CD4-positive, alpha-beta T cell treated with Interleukin-12 subunit alpha and Interleukin-12 subunit beta, for 1 hour (primary cell): Measurements from ENCODE around the gene RBPMS2.
"Not testable (repeated sequence)": the region's sequence is repeated elsewhere in the genome, so short reads cannot be mapped to it uniquely, and the experiment has no call there.

Experiments
- DNase-seq: peaks from one replicate; pipeline ENCODE4 v3.0.0-alpha.2; 2020

The RBPMS2 gene

GRCh38 chr15:64749999-64750657 is 25.3 kb downstream of the RBPMS2 start:
- DNase-seq, result no peak

DNA sequence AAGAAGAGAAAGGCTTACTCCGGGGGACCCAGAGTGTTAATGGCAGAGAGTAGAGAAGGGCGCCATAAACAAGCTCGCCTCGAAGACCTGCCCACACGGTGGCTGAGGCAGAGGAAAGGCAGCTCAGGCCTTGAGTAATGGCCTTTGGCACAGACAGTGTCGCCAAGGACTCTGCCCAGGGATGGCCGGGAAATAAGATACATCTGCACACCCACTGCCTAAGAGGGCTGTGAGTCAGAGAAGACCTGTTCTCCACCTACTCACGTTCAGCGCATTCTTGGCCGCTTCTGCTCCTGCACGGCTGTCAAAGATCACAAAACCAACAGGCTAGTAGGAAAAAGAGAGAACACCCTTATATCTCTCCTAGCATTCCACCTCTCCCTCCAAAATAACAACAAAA is 26.2 kb downstream of the RBPMS2 start:
- no peak for DNase-seq

DNA sequence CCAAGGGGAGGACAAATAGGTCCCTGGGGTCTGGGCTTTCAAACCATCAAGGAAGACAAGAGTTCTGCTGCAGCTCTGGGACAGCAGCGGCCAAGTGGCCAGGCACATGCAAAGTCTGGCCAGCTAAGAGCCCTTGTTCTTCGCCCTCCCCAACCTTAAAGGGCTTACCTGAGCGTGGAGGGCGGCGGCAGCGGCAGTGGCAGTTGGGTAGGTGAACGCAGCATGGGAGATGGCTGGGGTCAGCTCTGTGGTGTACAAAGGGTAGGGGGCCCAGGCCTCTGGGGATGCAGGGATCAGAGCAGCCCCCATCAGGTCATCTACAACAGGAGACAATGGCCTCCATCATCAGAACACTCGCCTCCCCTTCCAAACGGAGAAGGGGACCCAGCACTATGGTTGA is 27.1 kb downstream of the RBPMS2 start:
- no peak for DNase-seq

GRCh38 chr15:64747578-64747977 is 27.8 kb downstream of the RBPMS2 start:
- DNase-seq, result no peak

GRCh38 chr15:64746921-64747320 is 28.5 kb downstream of the RBPMS2 start:
- no peak for DNase-seq

- DNase-seq, result no peak
Observed at GRCh38 chr15:64746356-64746755, 29.0 kb downstream of the RBPMS2 start.

DNA sequence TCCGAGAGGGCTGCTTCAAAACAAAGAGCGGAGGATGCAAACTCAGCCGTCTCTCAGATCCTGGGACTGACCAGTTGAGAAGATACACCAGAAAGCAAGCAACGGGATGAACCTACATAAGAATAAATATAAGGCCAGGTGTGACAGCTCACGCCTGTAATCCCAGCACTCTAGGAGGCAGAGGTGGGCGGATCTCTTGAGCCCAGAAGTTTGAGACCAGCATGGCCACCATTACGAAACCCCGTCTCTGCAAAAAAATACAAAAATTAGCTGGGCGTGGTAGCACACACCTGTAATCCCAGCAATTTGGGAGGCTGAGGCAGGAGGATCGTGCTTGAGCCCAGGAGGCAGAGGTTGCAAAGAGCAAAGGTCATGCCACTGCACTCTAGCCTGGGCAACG is 31.7 kb downstream of the RBPMS2 start:
- DNase-seq, result no peak

DNA sequence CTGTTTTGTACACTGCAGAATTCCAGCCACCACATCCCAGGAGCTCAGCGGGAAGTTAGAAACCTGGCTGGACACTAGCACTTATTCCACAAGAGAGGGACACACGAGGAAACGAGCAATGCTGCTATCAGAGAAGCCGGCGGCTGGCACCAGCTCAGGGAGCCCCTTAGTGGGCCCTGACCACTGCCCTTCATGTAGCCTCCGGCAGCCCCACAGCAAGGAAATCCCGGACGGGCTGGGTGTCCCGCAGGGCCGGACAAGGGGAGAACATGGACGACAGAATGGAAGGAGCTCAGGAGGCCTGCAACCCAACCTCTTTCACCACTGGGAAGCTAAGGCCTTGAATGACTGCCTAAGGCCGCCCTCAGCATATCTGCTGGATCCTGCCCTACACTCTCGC is 32.5 kb downstream of the RBPMS2 start:
- DNase-seq, result no peak

GRCh38 chr15:64742385-64742784 is 33.0 kb downstream of the RBPMS2 start:
- DNase-seq, result no peak

DNA sequence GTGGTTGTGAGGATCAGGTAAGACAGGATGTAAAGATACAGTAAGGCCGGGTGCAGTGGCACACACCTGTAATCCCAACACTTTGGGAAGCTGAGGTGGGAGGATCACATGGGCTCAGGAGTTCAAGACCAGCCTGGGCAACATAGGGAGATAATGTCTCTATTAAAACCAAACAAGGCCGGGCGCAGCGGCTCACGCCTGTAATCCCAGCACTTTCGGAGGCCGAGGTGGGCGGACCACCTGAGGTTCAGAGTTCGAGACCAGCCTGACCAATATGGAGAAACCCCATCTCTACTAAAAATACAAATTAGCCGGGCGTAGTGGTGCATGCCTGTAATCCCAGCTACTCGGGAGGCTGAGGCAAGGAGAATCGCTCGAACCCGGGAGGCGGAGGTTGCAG is 33.7 kb downstream of the RBPMS2 start:
- not testable (repeated sequence) for DNase-seq

- DNase-seq, result no peak
Observed at GRCh38 chr15:64740311-64741170, 34.8 kb downstream of the RBPMS2 start.

DNA sequence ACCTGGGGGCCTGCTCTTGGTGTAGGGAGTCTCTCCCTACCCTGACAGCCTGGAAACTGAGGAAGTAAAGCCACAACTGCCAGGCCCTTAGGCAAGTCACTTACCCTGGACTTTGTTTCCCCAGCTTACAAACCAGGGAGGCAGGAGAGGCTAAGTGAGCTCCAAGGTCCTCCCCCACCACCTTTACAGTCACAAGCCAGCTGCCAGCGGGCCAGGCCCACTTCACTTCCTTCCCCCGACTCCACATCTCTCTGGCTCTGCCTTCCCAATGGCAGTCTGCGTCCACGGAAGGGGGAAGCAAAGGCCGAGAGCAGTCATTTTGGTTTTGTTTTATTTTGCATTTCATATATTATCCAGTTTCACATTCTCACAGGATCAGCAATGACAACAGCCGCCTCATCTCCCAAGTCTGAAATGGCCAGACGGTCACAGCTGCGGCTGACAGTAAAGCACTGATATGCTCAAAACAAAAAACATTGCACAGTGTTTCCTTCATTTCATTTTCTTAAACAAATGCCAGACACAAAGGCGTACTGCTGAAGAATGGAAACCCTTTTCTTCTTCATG is 35.7 kb downstream of the RBPMS2 start:
- DNase-seq, result no peak

- DNase-seq, result no peak
Observed at GRCh38 chr15:64739156-64739555, 36.2 kb downstream of the RBPMS2 start.

DNA sequence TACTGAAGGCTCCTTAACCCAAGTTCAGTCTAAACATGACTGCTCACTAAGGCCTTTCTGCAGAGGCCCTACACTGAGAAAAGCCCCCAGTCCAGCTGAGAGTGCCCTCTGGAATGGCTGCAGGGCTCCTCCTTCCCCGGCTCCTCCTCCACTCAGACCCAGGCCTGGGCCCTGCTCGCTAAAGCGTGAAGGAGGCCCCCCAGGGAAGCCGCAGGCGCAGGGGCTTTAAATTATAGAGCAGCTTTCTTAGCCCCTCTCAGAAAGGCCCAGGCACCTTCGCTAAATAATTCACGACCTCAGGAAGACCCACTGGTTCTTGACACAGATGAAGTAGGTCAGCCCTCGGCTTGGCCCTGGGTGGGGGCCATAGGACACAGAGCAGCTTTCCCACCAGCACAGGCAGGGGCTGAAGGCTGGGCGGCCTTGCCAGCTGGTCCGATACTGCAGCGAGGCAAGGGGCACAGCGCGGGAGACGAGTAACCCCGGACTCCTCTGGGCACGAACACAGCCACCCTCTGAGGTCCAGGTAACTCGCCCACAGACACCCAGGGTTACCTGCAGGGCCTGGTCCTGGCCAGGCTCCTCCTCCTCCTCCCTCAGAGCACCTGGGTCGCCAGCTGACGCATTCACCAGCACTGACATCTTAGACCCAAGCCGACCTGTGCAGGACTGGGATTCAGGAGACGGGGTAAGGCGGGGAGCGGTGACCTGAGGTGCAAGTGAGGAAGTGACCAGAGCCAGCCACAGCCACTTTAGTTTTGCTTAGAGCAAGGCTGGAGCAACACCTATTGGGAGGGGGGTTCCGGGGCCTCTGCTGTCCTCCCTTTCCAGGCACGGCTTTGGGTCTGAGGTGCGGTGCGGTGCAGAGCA is 36.9 kb downstream of the RBPMS2 start:
- no peak for DNase-seq

DNA sequence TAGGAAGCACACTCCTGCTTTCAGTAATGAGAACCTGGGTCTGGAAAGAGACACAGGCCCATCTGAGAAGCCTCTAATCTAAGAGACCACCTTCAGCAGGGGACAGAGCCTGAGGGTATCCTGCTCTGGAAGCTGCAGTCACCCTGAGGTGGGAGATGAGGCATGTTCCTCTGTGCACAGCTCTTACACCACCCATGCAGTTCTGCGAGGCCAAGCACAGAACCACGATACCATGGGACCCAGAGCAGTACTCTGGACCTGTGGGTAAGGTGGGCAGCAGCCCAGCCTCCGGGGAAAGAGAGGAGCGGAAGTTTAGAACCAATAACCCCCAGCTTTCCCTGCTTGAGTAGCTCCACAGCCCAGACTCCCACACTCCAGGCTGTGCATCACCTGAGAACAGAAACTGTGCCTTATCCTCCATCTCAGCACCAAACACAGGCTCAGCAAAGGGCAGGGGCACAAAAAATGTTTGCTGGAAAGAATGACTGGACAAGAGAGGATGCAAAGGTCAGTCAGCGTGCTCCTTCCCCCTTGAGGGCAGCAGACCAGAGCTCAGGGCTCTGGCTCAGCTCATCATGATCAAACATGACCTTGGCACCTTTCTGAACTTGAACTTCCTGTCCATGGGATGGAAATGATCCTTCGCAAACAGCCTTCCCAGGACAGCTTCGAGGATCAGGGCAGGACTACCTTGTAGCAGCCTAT is 43.1 kb downstream of the RBPMS2 start:
- DNase-seq, result no peak

- DNase-seq, result no peak
Observed at GRCh38 chr15:64731805-64732151, 43.6 kb downstream of the RBPMS2 start.

GRCh38 chr15:64731012-64731804 is 44.2 kb downstream of the RBPMS2 start:
- DNase-seq, result peak; percentile 85

- no peak for DNase-seq
Observed at GRCh38 chr15:64730151-64730550, 45.2 kb downstream of the RBPMS2 start.

- no peak for DNase-seq
Observed at GRCh38 chr15:64720188-64720587, 55.2 kb downstream of the RBPMS2 start.

DNA sequence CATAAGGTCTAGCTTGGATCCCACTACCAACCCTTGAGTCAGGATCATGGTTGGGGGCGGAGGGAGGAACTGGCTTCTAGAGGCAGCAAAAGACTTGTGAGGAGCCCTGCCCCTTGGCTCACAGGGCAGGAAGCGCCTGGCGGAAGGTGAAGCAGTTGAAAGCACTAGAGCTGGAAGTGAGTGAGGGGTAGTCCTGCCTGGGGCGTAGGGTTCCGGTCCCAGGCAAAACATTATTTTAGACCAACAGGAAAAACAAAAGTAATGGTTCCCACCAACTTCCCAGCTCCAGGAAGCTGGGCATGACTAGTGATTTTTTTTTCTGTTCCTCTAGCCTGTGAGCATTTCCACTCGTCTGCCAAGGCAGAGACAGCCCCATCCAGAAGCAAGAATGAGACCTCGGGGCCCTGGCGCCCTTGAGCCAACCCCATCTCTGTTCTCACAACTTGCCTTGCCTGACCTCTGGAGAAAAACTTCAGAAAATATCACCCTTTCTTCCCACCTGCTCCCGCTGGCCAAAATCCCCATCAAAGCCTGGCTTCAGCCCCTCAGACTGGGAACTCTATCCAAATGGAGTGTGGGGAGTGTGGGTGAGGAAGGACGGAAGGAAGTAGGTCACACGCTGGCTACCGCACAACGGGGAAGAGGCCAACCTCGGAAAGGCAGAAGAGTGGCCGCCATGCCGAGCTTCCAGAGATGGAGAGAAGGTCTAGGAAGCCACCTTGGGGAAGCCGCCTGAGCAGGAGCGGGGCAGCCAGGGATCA is 57.5 kb downstream of the RBPMS2 start:
- no peak for DNase-seq

GRCh38 chr15:64717130-64717529 is 58.3 kb downstream of the RBPMS2 start:
- DNase-seq, result no peak
